Measurements from ENCODE around the gene WFDC1.
"Not testable (repeated sequence)": the region's sequence is repeated elsewhere in the genome, so short reads cannot be mapped to it uniquely, and the experiment has no call there.

WFDC1 gene

GRCh38 chr16:84332975-84333684 is 38.5 kb downstream of the WFDC1 start:
- H3K9ac ChIP-seq (ENCODE audit: low read depth, low read length): no peak overlapping the region
- H3K9me3 ChIP-seq (replicated peaks; ENCODE audit: low read length): no peaks in the 10 kb centered on the region
- peaks cover 35% of the 10 kb centered on the region for H3K27me3 ChIP-seq (ENCODE audit: control insufficient read depth, insufficient read depth, low read length)
- H3K4me1 ChIP-seq (ENCODE audit: control insufficient read depth, insufficient read depth, low read length): no peaks in the 10 kb centered on the region
- H3K4me3 ChIP-seq (ENCODE audit: low read length): no peak overlapping the region
- no peak overlapping the region for H3K4me2 ChIP-seq (ENCODE audit: low read length)
- H3K36me3 ChIP-seq (ENCODE audit: insufficient read depth, low read length): no peaks in the 10 kb centered on the region

- H3K36me3 ChIP-seq (ENCODE audit: insufficient read depth, low read length): no peaks in the 10 kb centered on the region
- H3K4me3 ChIP-seq (ENCODE audit: low read length): no peak overlapping the region
- no peaks in the 10 kb centered on the region for H3K9me3 ChIP-seq (replicated peaks; ENCODE audit: low read length)
- no peak overlapping the region for H3K9ac ChIP-seq (ENCODE audit: low read depth, low read length)
- H3K27me3 ChIP-seq (ENCODE audit: control insufficient read depth, insufficient read depth, low read length): peaks cover 36% of the 10 kb centered on the region
- no peak overlapping the region for H3K4me2 ChIP-seq (ENCODE audit: low read length)
- H3K4me1 ChIP-seq (ENCODE audit: control insufficient read depth, insufficient read depth, low read length): no peaks in the 10 kb centered on the region
Observed at GRCh38 chr16:84334058-84334457, 39.4 kb downstream of the WFDC1 start.

- Histone ChIP-seq H3K4me2 (ENCODE audit: low read length) (no peak overlapping the region), H3K4me3 (ENCODE audit: low read length) (no peak overlapping the region), H3K36me3 (ENCODE audit: insufficient read depth, low read length) (no peaks in the 10 kb centered on the region), H3K9me3 (replicated peaks; ENCODE audit: low read length) (no peaks in the 10 kb centered on the region), H3K27me3 (ENCODE audit: control insufficient read depth, insufficient read depth, low read length) (peaks cover 40% of the 10 kb centered on the region), H3K4me1 (ENCODE audit: control insufficient read depth, insufficient read depth, low read length) (no peaks in the 10 kb centered on the region), H3K9ac (ENCODE audit: low read depth, low read length) (no peak overlapping the region)
Observed at GRCh38 chr16:84334482-84334881, 39.8 kb downstream of the WFDC1 start.

DNA sequence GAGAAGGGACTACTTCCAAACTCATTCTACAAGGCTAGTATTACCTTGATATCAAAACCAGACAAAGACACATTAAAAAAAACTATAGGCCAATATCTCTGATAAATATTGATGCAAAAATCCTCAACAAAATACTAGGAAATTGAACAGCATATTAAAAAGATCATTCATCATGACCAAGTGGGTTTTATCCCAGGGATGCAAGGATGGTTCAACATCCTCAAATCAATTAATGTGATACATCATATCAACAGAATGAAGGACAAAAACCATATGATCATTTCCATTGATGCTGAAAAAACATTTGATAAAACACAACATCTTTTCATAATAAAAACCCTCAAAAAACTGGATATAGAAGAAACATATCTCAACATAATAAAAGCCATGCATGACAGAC is 42.6 kb downstream of the WFDC1 start:
- not testable (repeated sequence) for H3K9me3 ChIP-seq (replicated peaks; ENCODE audit: low read length); H3K4me2 ChIP-seq (ENCODE audit: low read length); H3K36me3 ChIP-seq (ENCODE audit: insufficient read depth, low read length); H3K4me3 ChIP-seq (ENCODE audit: low read length); H3K4me1 ChIP-seq (ENCODE audit: control insufficient read depth, insufficient read depth, low read length); H3K9ac ChIP-seq (ENCODE audit: low read depth, low read length)
- peaks cover 42% of the 10 kb centered on the region for H3K27me3 ChIP-seq (ENCODE audit: control insufficient read depth, insufficient read depth, low read length)

DNA sequence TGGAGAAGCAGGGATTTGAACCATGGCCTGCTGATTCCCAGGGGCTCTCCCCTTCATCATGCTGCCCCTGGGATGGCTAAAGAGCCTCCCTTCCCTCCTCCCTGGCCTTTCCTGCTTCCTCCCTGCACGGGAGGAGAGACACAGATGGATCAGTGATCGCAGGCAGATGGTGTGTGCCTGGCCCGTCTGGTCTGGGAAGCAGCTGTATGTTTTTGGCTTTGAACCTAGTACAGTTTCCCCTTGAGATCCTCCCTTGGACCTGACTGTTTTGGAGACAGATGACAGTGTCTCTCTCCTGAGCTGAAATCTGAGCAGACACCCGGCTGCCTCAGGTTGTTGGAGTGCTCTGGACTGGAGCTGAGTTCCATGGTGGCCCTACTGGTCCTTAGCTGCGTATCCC is 44.6 kb downstream of the WFDC1 start:
- H3K9ac ChIP-seq (ENCODE audit: low read depth, low read length): no peak overlapping the region
- H3K4me1 ChIP-seq (ENCODE audit: control insufficient read depth, insufficient read depth, low read length): no peaks in the 10 kb centered on the region
- H3K36me3 ChIP-seq (ENCODE audit: insufficient read depth, low read length): no peaks in the 10 kb centered on the region

DNA sequence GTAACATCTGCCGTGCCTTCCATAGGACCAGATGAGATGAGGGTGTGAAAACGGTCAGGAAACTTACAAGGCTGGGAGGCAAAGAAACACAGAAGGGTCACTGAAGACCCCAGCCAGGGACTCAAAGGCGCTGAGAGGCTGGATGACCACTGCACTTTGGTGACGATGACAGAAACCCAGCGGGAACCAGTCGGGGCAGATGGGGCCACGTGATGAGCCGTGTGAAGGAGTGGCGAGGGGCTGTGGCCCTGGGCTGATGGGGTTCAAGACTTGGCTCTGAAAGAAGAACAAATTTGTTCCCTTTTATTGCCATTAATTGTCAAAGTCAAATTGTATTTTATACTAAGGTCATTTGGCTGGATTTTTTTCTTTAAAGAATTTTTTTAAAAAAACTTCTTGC is 45.1 kb downstream of the WFDC1 start:
- Histone ChIP-seq H3K4me2 (ENCODE audit: low read length) (no peak overlapping the region), H3K36me3 (ENCODE audit: insufficient read depth, low read length) (no peaks in the 10 kb centered on the region), H3K4me3 (ENCODE audit: low read length) (no peak overlapping the region), H3K9ac (ENCODE audit: low read depth, low read length) (no peak overlapping the region), H3K9me3 (replicated peaks; ENCODE audit: low read length) (no peaks in the 10 kb centered on the region), H3K4me1 (ENCODE audit: control insufficient read depth, insufficient read depth, low read length) (no peaks in the 10 kb centered on the region), H3K27me3 (ENCODE audit: control insufficient read depth, insufficient read depth, low read length) (peaks cover 45% of the 10 kb centered on the region)

More for the DNA sequence above, 44.6 kb downstream of the WFDC1 start:
- Histone ChIP-seq H3K27me3 (ENCODE audit: control insufficient read depth, insufficient read depth, low read length) (peaks cover 41% of the 10 kb centered on the region), H3K4me2 (ENCODE audit: low read length) (no peak overlapping the region), H3K4me3 (ENCODE audit: low read length) (no peak overlapping the region), H3K9me3 (replicated peaks; ENCODE audit: low read length) (no peaks in the 10 kb centered on the region)

- H3K4me2 ChIP-seq (ENCODE audit: low read length): no peak overlapping the region
- no peaks in the 10 kb centered on the region for H3K4me1 ChIP-seq (ENCODE audit: control insufficient read depth, insufficient read depth, low read length)
- no peaks in the 10 kb centered on the region for H3K36me3 ChIP-seq (ENCODE audit: insufficient read depth, low read length)
- H3K4me3 ChIP-seq (ENCODE audit: low read length): no peak overlapping the region
- H3K27me3 ChIP-seq (ENCODE audit: control insufficient read depth, insufficient read depth, low read length): peaks cover 52% of the 10 kb centered on the region
- no peak overlapping the region for H3K9ac ChIP-seq (ENCODE audit: low read depth, low read length)
- no peaks in the 10 kb centered on the region for H3K9me3 ChIP-seq (replicated peaks; ENCODE audit: low read length)
Observed at GRCh38 chr16:84340325-84341040, 45.8 kb downstream of the WFDC1 start.

GRCh38 chr16:84341528-84342295 is 47.0 kb downstream of the WFDC1 start:
- Histone ChIP-seq H3K9ac (ENCODE audit: low read depth, low read length) (no peak overlapping the region), H3K9me3 (replicated peaks; ENCODE audit: low read length) (no peaks in the 10 kb centered on the region), H3K27me3 (ENCODE audit: control insufficient read depth, insufficient read depth, low read length) (peaks cover 62% of the 10 kb centered on the region), H3K4me3 (ENCODE audit: low read length) (no peak overlapping the region), H3K36me3 (ENCODE audit: insufficient read depth, low read length) (no peaks in the 10 kb centered on the region), H3K4me2 (ENCODE audit: low read length) (no peak overlapping the region), H3K4me1 (ENCODE audit: control insufficient read depth, insufficient read depth, low read length) (no peaks in the 10 kb centered on the region)

DNA sequence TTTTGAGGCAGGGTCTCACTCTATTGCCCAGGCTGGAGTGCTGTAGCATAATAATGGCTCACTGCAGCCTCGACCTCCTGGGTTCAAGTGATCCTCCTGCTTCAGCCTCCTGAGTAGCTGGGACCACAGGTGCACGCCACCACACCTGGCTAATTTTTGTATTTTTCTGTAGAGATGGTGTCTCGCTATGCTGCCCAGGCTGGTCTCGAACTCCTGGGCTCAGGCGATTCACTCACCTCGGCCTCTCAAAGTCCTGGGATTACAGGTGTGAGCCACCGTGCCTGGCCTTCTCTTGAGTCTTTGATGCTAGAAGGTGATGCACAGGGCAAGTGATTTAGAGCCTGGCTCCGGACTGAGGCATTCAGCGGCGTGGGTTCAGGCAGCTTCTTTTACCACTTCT is 49.1 kb downstream of the WFDC1 start:
- H3K4me2 ChIP-seq (ENCODE audit: low read length); H3K9me3 ChIP-seq (replicated peaks; ENCODE audit: low read length); H3K4me1 ChIP-seq (ENCODE audit: control insufficient read depth, insufficient read depth, low read length); H3K9ac ChIP-seq (ENCODE audit: low read depth, low read length); H3K4me3 ChIP-seq (ENCODE audit: low read length); H3K36me3 ChIP-seq (ENCODE audit: insufficient read depth, low read length): not testable (repeated sequence)
- peaks cover 70% of the 10 kb centered on the region for H3K27me3 ChIP-seq (ENCODE audit: control insufficient read depth, insufficient read depth, low read length)

- no peak overlapping the region for H3K4me2 ChIP-seq (ENCODE audit: low read length)
- H3K36me3 ChIP-seq (ENCODE audit: insufficient read depth, low read length): no peaks in the 10 kb centered on the region
- no peak overlapping the region for H3K4me3 ChIP-seq (ENCODE audit: low read length)
- no peaks in the 10 kb centered on the region for H3K4me1 ChIP-seq (ENCODE audit: control insufficient read depth, insufficient read depth, low read length)
- no peak overlapping the region for H3K9ac ChIP-seq (ENCODE audit: low read depth, low read length)
- peaks cover 71% of the 10 kb centered on the region for H3K27me3 ChIP-seq (ENCODE audit: control insufficient read depth, insufficient read depth, low read length)
- H3K9me3 ChIP-seq (replicated peaks; ENCODE audit: low read length): no peaks in the 10 kb centered on the region
Observed at GRCh38 chr16:84344781-84345180, 50.1 kb downstream of the WFDC1 start.

DNA sequence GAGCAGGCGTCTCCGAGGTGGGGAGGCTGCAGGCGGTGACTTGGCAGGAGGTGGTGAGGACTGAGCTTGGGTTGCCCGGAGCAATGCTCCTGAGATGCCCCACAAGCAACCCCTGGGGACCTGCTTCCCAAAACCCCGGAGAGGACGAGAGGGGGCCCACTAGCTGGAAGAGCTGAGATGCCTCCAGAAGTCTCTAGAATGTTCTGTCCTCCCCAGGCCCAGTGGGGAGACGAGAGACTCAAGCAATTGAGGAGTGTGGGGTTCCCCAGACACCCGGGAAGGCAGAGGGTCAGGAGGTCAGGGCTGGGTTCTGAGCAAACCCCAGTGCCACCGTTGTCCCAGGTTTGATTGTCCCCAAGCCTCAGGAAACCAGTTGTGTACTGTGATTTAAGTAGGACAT is 52.5 kb downstream of the WFDC1 start:
- Histone ChIP-seq H3K4me3 (ENCODE audit: low read length) (no peak overlapping the region), H3K4me2 (ENCODE audit: low read length) (no peak overlapping the region), H3K27me3 (ENCODE audit: control insufficient read depth, insufficient read depth, low read length) (peaks cover 65% of the 10 kb centered on the region)

More for the DNA sequence above, 52.5 kb downstream of the WFDC1 start:
- Histone ChIP-seq H3K9me3 (replicated peaks; ENCODE audit: low read length) (no peaks in the 10 kb centered on the region), H3K9ac (ENCODE audit: low read depth, low read length) (no peak overlapping the region), H3K36me3 (ENCODE audit: insufficient read depth, low read length) (no peaks in the 10 kb centered on the region), H3K4me1 (ENCODE audit: control insufficient read depth, insufficient read depth, low read length) (no peaks in the 10 kb centered on the region)
